SJSA1 (cell line): ENCODE data around the gene DNASE1L3. TPM values are rescaled to one million over a fixed set of nuclear protein-coding genes. Genes with fewer than 3 reads are reported as not detected.
"Not testable (repeated sequence)": the region's sequence is repeated elsewhere in the genome, so short reads cannot be mapped to it uniquely, and the experiment has no call there.

Experiments used
- DNase-seq, 2 experiments: peaks; one replicate each; pipeline ENCODE4 v3.0.0-alpha.2; 2015 to 2020; ENCODE audit warnings: low spot score in 2 of 2, low read depth in 1 of 2
- H3K27ac ChIP-seq: fragments of 250-450 bp; sonication (Bioruptor Pico); 2 replicates; pipeline ENCODE4 v1.5.1; 2020; ENCODE audit warnings: mild to moderate bottlenecking, moderate library complexity
- H3K27me3 ChIP-seq: fragments of 250-450 bp; sonication (Bioruptor Pico); replicated peaks from 2 replicates; pipeline ENCODE4 v1.5.1; 2020; ENCODE audit warnings: mild to moderate bottlenecking, moderate library complexity
- H3K36me3 ChIP-seq: fragments of 250-450 bp; sonication (Bioruptor Pico); 2 replicates; pipeline ENCODE4 v1.5.1; 2020; ENCODE audit warnings: mild to moderate bottlenecking
- H3K4me1 ChIP-seq: fragments of 250-450 bp; sonication (Bioruptor Pico); replicated peaks from 2 replicates; pipeline ENCODE4 v1.6.1; 2021; ENCODE audit warnings: mild to moderate bottlenecking
- H3K4me3 ChIP-seq: fragments of 250-450 bp; sonication (Bioruptor Pico); 2 replicates; pipeline ENCODE4 v1.5.1; 2020; ENCODE audit warnings: mild to moderate bottlenecking
- H3K9me3 ChIP-seq: fragments of 250-450 bp; sonication (Bioruptor Pico); replicated peaks from 2 replicates; pipeline ENCODE4 v1.5.1; 2020; ENCODE audit warnings: mild to moderate bottlenecking
- total RNA-seq: library from RNA; depleted of rRNA; stranded (reverse); fragments of >200 nt; shearing (Covaris generic); gene quantifications from 2 replicates; pipeline ENCODE4 v1.2.3, GENCODE V29; 2014

The DNASE1L3 gene
- total RNA-seq, 1 experiment from 2014 or later = not detected

DNA sequence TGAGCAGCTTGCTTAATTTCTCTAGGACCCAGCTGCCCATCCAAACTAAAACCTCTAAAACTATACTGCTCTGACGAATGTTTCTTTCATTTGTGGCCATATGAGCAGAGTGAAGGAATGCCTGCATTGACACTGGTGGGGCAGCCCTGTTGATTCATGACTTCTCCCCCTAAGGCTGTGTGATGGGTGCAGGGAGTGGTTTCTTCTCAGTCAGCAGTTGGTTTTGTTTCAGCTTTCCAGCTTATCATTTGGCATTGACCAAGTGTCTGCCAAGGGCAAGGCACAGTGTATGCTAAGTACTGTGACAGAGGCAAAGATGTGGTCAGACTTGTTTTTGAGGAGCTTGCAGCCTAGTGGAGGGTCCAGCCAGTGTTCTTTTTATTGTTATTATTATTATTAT lies 31.6 kb upstream of the DNASE1L3 start:
- H3K4me1 ChIP-seq = peaks cover 8% of the 10 kb centered on the region; the same call in 1 of the 2 replicates
- DNase-seq = no peak
- H3K27me3 ChIP-seq = no peaks in the 10 kb centered on the region
- H3K27ac ChIP-seq = no peak overlapping the region
- H3K36me3 ChIP-seq = peaks cover 6% of the 10 kb centered on the region
- H3K4me3 ChIP-seq = no peak overlapping the region
- no peaks in the 10 kb centered on the region for H3K9me3 ChIP-seq

DNA sequence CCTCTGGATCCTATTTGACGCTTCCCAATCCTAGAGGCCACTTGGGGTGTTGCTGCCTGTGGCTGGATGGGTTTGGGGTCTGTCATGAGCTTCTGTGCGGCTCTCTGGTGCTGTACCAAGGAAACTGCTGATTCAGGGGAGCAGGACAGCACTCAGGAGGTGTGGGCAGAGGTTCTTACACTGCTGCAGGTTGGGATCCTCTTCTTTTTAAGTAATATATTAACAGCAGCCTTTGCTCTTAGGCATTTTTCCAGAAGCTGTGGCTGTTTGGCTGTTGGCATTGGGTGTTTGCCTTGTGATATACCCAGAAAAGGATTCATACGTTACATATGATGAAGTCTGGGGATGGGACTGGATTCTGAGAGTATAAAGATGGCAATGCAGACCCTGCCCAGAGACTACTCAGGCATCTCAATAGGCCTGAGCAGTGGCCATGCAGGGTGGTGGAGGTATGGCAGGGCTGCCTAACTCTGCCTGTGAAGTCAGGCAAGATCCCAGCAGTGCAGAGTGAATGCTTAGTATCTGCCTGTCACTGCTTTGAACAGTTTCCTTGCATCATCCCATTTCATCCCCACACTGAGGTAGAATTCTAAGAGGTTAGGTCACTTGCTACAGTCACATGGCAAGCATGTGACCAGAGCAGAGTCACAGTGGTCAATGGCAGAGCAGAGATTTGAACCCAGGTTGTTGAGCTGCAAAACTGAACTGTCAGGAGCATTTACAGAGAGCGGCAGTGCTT lies 30.7 kb upstream of the DNASE1L3 start:
- H3K4me1 ChIP-seq = peaks cover 12% of the 10 kb centered on the region
- no peak overlapping the region for H3K27ac ChIP-seq
- peaks cover 6% of the 10 kb centered on the region for H3K36me3 ChIP-seq
- DNase-seq = no peak
- no peaks in the 10 kb centered on the region for H3K27me3 ChIP-seq
- no peaks in the 10 kb centered on the region for H3K9me3 ChIP-seq
- H3K4me3 ChIP-seq = no peak overlapping the region

DNA sequence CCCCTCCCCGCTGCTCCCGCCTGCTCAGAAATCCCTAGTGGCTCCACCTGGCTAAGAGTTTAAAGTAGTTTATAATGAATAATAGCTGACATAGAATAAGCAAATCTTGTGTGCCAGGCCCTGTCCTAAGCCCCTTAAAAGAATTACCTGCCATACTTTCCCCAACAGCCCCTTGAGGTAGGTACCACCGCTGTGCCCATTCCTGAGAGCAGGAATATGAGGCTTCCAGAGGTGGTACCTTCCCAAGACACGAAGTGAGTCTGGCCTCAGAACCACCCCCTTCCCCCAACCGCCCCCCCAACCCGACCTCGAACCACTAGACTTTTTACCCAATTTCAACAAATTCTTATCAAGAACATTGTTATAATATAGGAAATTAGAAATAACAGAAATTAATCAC lies 28.1 kb upstream of the DNASE1L3 start:
- Histone ChIP-seq H3K4me3 (no peak overlapping the region), H3K9me3 (no peaks in the 10 kb centered on the region), H3K4me1 (peaks cover 12% of the 10 kb centered on the region), H3K36me3 (peaks cover 6% of the 10 kb centered on the region), H3K27me3 (no peaks in the 10 kb centered on the region), H3K27ac (no peak overlapping the region)
- DNase-seq = no peak

DNA sequence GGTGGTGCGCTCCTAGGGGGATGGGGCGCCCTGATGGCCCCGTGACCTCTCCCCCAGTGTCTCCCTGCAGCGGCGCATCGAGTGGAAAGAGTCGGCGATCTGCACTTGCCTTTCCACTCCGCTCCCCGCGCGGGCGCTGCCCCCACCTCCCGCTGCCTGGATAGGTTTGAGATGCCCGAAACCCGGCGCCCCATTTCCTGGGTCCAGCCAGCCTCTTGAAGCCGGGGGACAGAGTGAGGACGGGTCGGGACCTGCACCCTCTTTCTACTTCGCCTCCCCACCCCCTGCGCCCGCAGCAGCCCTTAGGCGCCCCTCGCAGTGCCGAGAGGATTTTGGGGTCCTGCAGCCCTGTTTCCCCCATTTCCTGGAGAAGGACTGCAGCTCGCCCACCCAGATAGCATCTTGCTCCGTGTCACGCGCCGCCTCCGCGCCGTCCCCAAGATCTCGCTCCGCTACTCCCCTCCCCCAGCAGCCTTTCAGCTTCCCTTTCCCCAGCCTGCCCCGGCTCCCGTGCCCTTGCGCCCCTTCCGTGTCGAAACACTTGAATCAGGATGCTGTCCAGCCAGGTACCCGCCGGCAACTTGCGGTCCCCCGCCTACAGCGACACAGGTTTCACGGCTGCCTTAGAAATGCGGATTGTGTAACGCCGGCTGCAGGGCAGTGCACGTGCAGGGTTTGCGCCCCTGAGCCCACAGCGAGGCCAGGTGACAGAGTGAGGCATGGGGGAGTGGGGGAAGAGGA lies 27.3 kb upstream of the DNASE1L3 start:
- Histone ChIP-seq H3K4me1 (peaks cover 12% of the 10 kb centered on the region), H3K9me3 (no peaks in the 10 kb centered on the region), H3K27ac (no peak overlapping the region), H3K27me3 (no peaks in the 10 kb centered on the region), H3K36me3 (peaks cover 6% of the 10 kb centered on the region), H3K4me3 (peak overlapping the region; percentile 91)
- DNase-seq = peak in 1 of 2 experiments; percentile 50

DNA sequence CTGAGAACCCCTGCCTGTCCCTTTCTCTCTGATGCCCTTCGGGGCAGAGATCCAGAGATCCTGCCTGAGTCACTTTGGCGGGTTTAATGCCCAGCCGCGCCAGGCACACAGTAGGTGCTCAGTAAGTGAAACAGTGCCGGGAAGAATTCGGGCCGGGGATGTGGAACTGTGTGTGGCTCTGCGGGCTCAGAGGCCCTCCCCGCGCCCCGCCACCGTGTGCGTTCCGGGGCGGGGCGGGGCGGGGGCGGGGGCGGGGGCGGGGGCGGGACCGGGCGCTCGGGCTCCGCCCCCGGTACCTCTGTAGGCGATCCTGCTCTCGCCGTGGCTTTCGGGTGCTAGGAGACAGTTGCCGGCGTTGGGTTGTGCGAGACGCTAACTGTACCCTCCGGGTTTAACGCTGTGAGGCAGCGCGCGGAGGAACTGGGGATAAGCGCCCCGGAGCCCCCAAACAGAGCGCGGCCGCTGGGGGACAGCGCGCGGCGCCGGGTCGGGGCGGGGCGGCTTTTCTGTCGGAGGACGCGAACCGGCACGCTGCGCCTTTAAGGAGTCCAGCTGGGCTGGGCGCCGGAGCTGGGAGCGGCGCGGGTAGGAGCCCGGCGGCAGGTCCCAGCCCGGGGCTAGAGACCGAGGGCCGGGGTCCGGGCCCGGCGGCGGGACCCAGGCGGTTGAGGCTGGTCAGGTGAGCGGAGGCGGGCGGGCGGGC lies 26.6 kb upstream of the DNASE1L3 start, which contains the start of gene ABHD6:
TSS of gene ABHD6 (plus strand) at position 555 of the 703 bp plus-strand sequence. CDS start 18,795 bp downstream, outside the sequence.
- Histone ChIP-seq H3K36me3 (peaks cover 6% of the 10 kb centered on the region), H3K9me3 (no peaks in the 10 kb centered on the region), H3K4me1 (peaks cover 12% of the 10 kb centered on the region), H3K4me3 (peak within 1 kb of the TSS; percentile 91), H3K27me3 (no peaks in the 10 kb centered on the region), H3K27ac (no peak within 1 kb of the TSS)
- DNase-seq = peak; percentile 63 to 88

DNA sequence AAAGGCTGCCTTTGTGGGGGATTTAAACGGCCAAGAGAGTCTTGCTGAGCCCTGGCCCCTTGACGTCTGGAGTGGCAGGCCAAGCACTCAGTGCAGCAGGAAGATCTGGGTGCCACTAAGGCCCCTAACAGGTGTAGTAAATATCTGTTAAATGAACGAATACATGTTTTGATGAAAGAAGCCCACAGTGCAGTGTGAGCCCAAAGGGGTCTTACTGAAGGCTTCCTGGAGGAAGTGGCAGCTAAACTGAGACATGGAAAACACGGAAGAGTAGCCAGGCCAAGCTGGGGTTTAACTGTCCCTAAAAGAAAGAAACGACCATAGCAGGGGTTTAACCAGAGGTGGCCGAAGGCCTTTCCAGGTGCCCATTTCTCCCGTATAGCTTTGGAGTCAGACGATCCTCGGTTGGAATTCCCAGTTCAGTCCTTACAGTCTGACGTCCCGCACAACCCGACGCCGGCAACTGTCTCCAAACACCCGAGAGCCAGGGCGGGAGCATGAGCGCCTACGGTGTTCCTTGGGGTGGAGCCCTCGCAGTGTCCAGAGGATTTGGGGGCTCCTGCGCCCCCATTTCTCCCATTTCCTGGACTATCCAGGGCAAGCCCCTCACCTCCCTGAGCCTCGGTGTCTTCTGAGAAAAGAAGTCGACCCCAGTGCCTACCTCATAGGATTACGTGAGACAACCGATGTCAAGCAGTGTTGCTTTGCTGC lies 25.9 kb upstream of the DNASE1L3 start:
- Histone ChIP-seq H3K27me3 (peaks cover 2% of the 10 kb centered on the region; the same call in 1 of the 2 replicates), H3K4me1 (peaks cover 12% of the 10 kb centered on the region), H3K27ac (no peak overlapping the region), H3K36me3 (peaks cover 6% of the 10 kb centered on the region), H3K4me3 (peak overlapping the region; percentile 91), H3K9me3 (no peaks in the 10 kb centered on the region)
- DNase-seq = no peak

DNA sequence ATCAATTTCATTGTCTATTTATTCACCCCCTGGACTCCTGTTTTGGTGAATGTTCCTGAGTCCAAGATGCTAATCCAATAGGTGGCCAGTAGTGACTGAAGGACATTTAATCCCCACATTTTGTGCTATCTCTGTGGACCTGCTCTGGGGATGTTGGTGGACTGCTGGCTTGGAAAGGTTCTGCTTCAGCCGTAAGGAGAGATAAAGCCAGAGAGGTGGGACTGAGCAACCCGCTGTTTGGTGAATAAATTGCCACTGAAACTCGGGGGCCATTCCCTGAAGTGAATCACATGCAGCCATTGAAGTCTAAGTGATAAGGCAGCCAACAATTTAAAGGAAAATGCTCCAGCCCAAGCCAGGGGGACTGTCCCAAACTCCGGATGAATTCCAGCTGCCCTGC lies 25.2 kb upstream of the DNASE1L3 start:
- DNase-seq = no peak
- Histone ChIP-seq H3K27me3 (peaks cover 6% of the 10 kb centered on the region; the same call in 1 of the 2 replicates), H3K27ac (no peak overlapping the region), H3K4me3 (no peak overlapping the region), H3K4me1 (peaks cover 12% of the 10 kb centered on the region), H3K9me3 (no peaks in the 10 kb centered on the region), H3K36me3 (peaks cover 6% of the 10 kb centered on the region)

DNA sequence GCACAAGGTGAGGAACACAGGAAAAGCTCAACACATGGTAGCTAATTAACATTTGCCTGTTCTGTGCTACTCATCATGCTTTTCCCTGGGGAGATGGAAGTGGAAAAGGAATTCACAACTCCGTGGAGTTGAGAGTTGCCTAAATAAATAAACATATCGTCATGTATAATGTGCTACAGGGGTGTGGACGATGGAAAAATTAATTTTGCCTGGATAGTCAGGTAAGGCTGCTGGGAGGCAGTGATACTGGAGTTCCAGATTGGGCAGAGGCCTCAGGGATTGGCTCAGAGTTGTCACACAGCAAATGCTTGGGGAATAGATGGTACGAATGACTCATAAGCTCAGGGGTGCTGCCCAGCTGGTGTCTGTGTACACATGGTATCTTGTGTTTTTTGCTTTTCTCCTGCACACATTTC lies 23.8 kb upstream of the DNASE1L3 start:
- H3K4me1 ChIP-seq = peaks cover 12% of the 10 kb centered on the region
- no peak overlapping the region for H3K4me3 ChIP-seq
- no peak for DNase-seq
- H3K27me3 ChIP-seq = peaks cover 9% of the 10 kb centered on the region; the same call in 1 of the 2 replicates
- H3K36me3 ChIP-seq = peaks cover 6% of the 10 kb centered on the region
- no peak overlapping the region for H3K27ac ChIP-seq
- H3K9me3 ChIP-seq = no peaks in the 10 kb centered on the region

DNA sequence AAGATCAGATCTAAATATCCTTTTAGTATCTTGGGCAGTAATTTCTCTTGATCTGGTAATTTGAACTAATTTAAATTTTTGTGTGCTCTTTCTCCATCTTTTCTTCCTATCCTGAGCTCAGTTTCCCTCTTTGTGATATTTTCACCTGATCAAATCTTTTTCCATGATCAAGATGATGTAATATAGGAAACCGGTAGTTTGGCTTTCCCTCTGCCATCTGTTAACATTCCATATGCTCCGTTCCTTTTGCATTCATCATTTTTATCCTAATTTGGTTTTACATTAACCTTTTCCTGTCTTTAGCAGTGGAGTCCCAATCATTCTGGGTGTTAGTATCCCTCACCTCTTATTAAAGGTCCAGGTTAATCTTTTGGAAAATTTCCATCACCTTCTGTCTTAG lies 20.9 kb upstream of the DNASE1L3 start:
- Histone ChIP-seq H3K4me1 (no peaks in the 10 kb centered on the region; the same call in 1 of the 2 replicates), H3K27me3 (peaks cover 9% of the 10 kb centered on the region; the same call in 1 of the 2 replicates), H3K27ac (no peak overlapping the region), H3K9me3 (no peaks in the 10 kb centered on the region), H3K4me3 (no peak overlapping the region), H3K36me3 (no peaks in the 10 kb centered on the region)
- no peak for DNase-seq

DNA sequence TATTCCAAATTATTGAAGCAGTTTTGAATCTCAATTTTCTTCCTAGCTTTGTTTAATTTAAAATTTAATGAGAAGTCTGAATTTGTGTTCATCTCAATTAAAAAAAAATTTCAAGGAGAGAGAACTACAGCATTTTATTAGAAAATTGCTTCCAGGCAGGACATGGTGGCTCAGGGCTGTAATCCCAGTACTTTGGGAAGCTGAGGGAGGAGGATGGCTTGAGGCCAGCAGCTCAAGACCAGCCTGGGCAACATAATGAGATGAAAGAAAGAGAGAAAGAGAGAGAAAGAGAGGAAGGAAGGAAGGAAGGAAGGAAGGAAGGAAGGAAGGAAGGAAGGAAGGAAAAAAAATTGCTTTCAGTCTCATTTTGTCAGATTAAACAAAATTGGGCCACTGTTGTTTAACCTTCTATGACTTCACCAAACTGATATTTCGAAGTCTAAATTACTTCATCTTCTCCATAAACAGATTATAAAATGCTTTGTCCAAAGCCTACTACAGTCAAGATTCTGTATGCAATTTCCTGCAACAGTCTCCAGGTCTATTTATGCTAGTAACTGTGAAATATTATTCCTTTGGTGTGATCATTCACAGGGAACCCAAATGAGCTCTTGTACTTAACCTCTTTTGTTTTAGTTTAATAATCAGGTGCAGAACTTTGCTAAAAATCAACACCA lies 20.2 kb upstream of the DNASE1L3 start:
- H3K9me3 ChIP-seq = no peaks in the 10 kb centered on the region
- no peaks in the 10 kb centered on the region for H3K4me1 ChIP-seq
- no peak overlapping the region for H3K4me3 ChIP-seq
- no peak for DNase-seq
- peaks cover 9% of the 10 kb centered on the region; the same call in 1 of the 2 replicates for H3K27me3 ChIP-seq
- no peak overlapping the region for H3K27ac ChIP-seq
- no peaks in the 10 kb centered on the region for H3K36me3 ChIP-seq

DNA sequence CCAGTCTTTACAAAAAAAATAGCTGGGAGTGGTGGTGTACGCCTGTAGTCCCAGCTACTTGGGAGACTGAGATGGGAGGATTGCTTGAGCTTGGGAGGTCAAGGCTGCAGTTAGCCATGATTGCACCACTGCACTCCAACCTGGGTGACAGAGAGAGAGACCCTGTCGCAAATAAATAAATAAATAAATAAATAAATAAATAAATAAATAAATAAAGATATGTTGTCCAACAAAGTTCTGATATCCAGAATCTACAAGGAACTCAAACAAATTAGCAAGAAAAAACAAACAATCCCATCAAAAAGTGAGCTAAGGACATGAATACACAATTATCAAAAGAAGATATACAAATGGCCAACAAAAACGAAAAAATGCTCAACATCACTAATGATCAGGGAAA lies 17.2 kb upstream of the DNASE1L3 start:
- not testable (repeated sequence) for H3K27ac ChIP-seq, H3K9me3 ChIP-seq, H3K4me3 ChIP-seq, H3K27me3 ChIP-seq, H3K4me1 ChIP-seq, H3K36me3 ChIP-seq, DNase-seq

DNA sequence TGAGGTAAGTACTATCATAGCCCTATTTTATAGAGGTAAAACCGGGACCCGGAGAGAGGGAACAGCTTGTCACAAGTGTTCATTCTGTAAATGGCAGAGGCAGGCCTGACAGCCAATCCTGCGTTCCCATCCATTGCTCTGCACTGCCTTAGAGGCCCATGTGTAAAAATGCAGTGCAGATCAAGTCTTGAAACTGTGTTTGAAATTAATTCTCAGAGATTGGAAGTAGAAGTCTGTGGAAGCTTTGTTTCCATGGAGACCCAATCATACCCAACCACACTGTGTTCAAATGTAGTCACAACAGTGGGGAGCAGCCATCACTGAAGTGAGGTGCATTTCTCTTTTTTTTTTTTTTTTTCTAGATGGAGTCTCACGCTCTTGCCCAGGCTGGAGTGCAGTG lies 13.1 kb upstream of the DNASE1L3 start:
- Histone ChIP-seq H3K27me3 (no peaks in the 10 kb centered on the region), H3K27ac (no peak overlapping the region), H3K4me1 (no peaks in the 10 kb centered on the region), H3K9me3 (no peaks in the 10 kb centered on the region), H3K36me3 (no peaks in the 10 kb centered on the region), H3K4me3 (no peak overlapping the region)
- DNase-seq = no peak
